HG03135 (cell line): ENCODE data around the gene OTUD3.
"Not testable (repeated sequence)": the region's sequence is repeated elsewhere in the genome, so short reads cannot be mapped to it uniquely, and the experiment has no call there.

Experiments used
- ATAC-seq: cut with Tn5 transposase; IDR thresholded peaks from one replicate; pipeline ENCODE4 v1.9.1; 2021; ENCODE audit warnings: mild to moderate bottlenecking, moderate library complexity; ENCODE audit not compliant: unreplicated experiment

The OTUD3 gene

DNA sequence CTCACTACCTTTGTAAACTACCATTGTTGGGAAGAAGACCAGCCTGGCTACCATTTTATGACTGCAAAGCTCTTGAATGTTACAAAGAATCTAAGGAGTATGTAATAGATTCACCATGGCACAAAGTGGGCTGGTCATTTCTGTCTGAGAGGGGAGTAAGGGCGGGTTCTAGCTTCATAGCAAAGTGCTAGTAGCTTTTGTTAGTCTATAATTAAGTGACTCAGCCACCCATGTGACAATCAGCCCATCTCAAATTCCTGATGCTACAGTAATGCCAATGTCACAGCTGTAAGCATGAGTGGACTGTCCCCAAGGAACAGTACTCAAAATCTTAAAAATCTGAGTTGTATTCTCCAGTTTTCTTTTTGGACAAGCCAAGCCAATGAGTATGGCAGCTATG lies 15.4 kb upstream of the OTUD3 start:
- no peak for ATAC-seq

DNA sequence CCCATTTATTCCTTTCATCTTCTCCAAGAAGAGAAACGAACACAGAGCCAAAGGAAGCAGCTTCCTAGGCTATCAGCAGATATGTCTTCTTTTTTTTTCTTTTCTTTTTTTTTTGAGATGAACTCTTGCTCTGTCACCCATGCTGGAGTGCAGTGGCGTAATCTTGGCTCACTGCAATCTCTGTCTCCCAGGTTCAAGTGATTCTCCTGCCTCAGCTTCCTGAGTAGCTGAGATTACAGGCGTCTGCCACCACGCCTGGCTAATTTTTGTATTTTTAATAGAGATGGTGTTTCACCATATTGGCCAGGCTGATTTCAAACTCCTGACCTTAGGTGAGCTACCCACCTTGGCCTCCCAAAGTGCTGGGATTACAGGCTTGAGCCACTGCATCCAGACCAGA lies 13.6 kb upstream of the OTUD3 start:
- not testable (repeated sequence) for ATAC-seq

DNA sequence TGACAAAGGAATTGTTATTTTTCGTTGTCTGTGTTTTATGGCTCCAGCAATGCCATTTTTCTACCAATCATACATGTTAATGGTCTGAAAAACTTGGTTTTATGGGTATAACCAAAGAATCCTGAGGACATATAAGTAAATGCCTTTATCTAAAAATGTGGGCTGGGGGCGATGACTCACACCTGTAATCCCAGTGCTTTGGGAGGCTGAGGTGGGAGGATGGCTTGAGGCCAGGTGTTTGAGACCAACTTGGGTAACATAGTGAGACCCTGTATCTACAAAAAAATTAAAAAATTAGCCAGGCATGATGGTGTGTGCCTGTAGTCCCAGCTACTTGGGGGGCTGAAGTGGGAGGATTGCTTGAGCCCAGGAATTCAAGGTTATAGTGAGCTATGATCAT lies 12.7 kb upstream of the OTUD3 start:
- not testable (repeated sequence) for ATAC-seq

DNA sequence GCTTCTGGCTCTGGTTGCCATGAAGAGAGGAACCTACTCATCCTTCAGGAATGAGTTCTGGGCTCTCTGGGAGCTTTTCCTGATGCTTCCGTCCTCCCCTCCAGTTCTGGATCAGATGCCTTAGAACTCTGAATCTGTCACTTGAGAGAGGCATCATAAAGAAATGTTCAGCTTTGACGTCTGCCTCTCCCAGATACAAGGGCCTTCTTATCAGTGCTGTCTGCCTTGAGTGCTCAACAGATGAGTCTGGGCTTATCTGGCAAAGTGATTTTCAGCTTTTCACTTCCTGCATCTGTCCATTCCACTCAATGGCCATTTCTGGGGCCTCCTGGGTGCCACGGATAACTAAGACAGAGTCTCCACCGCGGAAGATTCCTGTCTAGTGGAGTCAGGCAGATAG lies 12.3 kb upstream of the OTUD3 start:
- no peak for ATAC-seq

DNA sequence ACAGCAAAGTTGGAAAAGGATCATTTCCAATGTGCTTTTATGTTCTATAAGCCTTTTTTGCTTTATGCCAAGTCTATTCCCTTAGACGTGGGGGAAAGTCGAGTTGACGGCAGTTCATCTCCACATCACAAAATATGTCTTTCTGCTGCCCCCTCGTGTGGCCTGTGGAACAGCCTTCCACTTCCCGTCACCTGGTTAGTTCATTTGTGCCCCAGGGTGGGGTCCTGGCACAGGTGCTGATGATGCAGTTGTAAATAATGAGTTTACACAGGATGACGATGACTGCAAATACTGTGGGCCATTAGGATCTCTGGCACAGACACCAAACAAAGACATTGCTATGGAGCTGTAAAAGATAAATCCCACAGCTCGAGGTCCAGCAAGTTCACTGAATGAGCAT lies 10.0 kb upstream of the OTUD3 start:
- ATAC-seq = no peak

DNA sequence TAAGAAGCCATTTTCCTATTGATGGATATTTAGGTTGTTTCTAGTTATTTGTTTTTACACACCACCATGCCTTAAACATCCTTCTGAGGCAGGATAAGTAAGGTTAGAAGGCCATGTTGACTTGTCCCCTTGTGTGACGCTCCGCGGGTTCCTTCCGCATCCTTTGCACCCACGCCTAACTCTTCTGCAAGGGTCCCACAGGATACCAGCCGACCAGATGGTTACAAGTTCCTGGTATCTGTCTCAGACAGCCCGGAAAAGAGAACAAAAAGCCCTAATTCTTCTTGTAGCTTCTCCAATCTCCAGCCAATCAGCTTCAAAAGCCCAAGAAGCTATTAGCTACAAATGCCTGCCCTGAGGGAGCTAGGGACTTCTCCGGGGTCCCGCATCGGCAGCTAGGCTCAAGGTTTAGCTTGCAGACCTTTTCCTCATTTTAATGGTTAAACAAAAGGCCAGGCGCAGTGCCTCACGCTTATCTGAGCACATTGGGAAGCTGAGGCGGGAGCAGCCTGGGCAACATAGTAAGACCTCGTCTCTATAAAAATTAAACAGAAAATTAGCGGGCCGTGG lies 4.9 kb upstream of the OTUD3 start:
- no peak for ATAC-seq

DNA sequence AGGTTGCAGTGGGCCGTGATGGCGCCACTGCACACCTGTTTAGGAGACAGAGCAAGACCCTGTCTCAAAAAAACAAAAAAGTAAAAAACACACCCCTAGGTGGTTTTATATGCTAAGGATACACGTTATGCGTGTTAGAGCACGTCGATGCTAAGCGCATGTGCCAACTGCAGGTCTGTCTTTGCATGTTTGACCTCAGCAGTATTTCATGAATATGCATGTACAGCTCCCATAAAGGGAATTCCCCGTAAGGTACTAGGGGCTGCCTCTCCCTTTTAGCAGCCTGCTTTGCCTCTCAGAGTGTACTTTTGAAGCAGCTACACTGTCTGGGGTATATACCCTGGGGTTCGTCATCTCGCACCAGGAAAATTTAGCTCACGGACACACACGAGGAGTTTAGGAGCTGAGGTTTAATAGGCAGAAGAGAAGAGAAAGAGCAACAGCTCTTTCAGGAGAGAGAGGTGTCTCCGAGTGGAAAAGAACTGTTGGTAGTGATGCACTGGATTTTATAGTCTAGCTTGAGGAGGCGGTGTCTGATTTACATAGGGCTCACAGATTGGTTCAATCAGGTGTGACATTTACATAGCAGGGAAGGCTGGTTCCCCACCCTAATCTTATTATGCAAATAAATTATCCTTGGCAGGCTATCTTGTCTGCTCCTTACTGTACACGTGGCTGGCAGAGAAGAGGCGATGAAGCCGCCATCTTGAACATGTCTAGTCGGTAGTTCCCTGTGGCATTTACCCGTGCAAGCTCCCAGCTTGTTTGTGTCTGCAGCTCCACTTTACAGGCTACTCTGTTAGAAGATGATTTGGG lies 4.2 kb upstream of the OTUD3 start:
- ATAC-seq = no peak

DNA sequence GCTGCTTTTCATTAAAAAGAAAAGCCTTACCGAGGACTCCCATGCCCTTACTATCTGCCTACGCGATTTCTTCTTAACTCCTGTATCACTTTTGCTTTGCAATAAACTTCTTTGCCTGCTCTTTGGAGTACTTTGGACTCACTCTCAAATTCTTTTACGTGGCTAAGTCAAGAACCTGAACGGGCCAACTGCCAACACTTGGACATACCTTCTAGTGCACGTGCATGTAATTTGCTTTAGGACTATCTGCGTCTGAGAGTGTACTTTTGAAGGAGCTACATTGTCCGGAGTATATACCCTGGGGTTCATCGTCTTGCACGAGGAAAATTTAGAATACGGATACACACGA lies 3.6 kb upstream of the OTUD3 start:
- ATAC-seq = no peak

DNA sequence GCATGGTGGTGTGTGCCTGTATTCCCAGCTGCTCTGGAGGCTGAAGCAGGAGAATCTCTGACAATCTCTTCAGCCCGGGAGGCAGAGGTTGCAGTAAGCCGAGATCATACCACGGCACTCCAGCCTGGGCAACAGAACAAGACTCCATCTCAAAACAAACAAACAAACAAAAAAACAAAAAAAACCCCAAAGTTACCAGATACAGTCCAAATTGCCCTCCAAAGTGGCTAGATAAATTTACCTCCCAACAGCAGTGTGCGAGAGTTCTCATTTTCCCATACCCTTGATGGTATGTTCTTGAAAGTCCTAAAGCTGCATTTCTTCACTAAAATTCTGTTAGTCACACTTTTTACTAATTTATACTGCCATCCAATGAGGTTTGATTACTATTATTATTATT lies 3.0 kb upstream of the OTUD3 start:
- ATAC-seq = no peak

DNA sequence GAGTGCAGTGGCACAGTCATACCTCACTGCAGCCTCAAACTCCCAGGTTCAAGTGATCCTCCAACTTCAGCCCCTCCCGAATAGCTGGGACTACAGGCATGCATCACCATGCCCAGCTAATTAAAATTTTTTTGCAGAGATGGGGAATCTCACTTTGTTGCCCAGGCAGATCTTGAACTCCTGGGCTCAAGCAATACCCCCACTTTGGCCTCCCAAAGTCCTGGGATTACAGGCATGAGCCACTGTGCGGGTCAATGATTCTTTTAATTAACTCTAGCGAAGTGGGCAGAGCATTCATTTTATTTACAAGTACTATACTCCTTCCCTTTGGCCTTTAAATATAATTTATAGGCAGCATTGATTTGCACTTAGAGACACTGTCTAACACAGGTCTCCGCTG lies 2.5 kb upstream of the OTUD3 start:
- no peak for ATAC-seq

DNA sequence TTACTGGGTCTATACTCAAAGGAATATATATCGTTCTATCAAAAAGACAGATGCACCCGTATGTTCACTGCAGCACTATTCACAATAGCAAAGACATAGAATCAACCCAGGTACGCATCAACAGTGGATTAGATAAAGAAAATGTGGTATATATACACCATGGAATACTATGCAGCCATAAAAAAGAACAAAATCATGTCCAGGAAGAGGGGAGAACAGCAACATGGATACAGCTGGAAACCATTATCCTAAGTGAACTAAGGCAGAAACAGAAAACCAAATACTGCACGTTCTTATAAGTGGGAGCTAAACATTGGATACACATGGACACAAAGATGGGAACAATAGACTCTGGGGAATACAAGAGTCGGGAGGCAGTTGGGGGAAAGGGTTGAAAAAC lies 1.4 kb upstream of the OTUD3 start:
- ATAC-seq = not testable (repeated sequence)

DNA sequence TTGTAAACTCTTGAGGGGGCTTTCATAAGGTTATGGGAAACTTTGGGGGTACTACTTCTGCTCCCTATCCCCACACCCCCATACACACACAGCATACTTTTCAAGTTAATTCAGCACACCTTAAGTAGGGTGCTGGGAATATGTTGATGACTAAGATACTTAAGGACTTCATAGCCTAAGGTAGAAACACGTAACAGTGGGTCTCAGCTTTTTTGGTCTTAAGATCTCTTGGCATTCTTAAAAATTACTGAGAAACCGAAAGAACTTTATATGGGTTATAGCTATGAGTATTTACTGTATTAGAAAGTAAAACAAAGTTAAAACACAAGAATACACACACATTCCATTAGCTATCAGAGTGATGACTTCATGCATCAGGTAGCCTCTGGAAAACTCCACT lies 2.1 kb downstream of the OTUD3 start:
- ATAC-seq = no peak

DNA sequence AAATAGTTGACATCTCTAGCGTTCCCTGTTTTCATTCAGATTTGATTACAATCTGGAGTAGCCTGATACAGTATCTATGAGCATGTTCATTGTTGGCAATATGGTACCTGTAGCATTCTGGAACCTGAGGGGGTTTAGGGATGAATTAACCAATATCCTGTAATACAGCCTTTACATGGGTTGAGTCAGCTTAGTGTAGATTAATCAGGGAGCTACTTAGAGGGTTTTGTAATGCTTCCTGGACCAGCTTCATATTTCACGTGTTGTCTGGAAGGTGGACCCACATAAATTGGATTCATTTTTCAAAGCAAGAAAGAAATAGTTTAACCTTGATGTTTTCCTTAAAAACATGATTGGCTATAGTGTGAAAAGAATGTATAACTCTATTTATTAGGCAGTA lies 3.6 kb downstream of the OTUD3 start:
- ATAC-seq = no peak

DNA sequence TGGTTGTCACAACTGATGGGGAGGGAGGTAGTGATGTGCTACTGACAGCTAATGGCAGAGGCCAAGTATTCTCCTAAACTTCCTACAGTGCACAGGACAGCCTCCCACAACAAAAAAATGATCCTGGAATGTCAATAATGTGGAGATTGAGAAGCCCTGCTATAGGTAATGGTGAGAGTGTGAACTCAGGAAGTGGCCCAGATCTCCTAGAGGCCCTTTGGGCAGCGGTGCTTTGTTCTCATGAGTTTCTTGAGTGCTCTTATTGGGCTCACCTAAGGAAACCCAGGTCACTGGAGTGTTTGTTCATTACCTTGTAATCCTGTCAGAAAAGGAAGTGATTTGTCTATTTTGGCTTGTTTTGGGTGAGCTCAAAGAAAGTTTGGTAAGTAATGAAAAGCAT lies 5.9 kb downstream of the OTUD3 start:
- ATAC-seq = no peak

DNA sequence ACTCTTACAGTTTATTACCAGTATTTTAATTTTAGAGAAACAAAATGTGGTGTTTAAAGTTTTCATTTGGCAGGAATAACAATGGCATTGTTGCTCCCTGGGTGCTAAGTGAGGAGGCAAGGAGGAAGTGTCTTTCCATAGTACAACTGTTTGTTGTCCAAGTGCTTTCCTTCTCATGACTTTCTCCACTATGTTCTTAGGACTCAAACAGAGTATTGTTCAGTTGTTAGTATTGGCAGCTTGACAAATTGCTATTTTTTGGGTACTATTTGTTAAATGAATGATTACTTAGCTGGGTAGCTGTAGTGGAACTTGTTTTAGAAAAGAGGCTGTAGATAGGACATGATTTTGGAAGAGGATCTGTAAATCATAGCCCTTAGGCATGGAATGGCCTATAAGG lies 7.5 kb downstream of the OTUD3 start:
- no peak for ATAC-seq

DNA sequence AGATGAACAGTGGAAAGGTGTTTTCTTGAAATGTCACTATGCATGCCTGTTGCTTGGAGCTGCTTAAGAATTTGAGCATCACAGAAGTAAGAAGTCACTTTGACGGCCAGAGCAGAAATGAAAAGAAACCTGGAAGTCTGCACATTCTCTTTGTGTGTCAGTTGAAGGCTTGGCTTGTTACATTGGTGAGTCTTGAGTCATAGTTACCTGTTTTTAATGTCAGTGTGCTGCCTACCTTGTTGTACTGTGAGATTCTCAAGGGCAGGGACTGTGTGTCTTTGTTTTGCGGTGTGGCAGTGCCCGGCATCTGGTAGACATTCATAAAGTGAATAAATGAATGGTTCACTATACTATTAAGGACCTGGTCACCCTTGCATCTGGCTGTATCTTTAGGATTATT lies 9.9 kb downstream of the OTUD3 start:
- no peak for ATAC-seq

DNA sequence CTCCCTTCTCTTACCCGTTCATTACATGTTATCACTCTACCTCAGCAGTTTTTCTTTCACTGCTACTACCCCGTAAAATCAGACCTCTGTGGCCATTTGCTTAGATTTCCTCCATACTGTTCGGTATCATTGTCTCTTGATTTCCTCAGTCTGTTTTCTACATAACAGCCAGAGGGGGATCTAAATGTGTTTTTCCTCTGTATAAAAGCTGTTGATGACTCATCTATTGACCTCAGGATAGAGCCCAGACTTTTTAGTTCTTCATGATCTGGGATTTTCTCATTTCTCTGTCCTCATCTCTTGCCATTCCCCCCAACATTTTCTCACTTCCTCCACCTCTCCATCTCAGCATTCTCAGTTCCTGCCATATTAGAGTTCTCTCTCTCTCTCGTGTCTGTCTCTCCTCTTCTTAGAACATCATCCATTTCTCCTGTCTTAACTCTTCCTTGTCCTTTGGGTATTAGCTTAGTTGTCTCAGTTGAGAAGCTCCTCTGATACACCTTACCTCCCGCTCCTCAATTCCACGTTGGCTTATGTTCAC lies 10.5 kb downstream of the OTUD3 start:
- no peak for ATAC-seq

DNA sequence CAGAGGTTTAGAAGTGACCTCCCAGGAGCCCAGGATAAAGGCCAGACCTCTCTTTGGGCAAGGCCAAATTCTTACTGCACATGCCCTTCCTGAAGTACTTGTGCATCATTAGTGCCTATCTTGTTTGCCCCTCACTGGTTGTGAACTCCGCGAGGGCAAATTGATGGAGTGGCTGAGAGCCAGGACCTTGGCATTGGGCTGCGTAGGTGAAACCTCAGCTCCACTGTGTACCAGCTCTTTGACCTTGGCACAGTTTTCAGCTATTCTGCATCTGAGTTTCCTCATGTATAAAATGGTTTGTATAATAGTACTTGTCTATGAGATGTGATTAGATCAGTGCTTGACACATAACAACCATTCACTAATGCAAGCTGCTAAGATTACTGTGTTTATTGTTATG lies 11.5 kb downstream of the OTUD3 start:
- no peak for ATAC-seq

DNA sequence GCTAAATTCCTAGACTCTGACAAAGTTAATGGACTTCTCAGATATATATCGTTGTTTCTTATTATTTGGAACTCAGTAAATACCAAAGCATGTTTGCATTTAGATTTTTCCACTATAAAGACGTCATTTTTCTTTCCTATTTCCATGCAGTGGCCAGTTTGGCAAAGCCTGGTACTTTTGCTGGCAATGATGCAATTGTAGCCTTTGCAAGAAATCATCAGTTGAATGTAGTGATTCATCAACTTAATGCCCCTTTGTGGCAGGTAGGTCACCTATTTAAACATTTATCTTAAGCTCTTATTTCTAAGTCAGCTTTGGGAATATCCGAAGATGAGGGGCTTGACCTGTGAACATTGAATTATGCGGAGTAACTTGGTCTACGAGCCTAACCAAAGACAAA lies 12.0 kb downstream of the OTUD3 start:
- no peak for ATAC-seq

DNA sequence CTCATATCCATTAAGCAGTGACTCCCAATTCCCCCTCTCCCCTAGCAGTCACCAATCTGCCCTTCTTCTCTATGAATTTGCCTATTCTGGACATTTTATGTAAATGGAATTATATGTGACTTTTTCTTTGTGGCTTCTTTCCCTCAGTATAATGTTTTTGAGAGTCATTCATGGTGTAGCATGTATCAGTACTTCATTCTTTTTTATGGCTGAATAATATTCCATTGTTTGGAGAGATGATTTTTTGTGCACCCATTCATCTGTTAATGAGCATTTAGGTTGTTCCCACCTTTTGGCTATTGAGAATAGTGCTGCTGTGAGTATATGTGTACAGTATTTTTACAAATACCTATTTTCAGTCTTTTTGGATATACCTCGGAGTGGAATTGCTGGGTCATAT lies 19.5 kb downstream of the OTUD3 start:
- no peak for ATAC-seq

DNA sequence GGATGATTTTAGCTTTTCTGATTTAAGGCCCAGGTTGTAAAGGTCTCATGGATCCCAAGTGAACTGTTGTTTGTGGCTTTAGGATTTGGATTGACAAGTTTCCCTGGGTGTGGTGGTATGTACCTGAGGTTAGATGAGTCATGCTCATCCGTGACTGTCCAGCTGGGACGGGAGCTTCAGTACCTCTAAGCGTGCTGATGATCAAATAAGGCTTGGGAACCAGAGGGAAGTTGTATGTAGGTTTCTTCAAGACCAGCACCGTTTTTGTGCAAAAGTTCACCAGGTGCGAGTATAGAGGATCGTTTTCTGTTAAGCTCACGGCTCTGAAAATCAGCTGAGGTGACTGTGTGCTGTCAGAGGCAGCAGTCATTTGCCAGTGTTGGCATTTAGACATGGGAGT lies 21.4 kb downstream of the OTUD3 start:
- ATAC-seq = no peak

DNA sequence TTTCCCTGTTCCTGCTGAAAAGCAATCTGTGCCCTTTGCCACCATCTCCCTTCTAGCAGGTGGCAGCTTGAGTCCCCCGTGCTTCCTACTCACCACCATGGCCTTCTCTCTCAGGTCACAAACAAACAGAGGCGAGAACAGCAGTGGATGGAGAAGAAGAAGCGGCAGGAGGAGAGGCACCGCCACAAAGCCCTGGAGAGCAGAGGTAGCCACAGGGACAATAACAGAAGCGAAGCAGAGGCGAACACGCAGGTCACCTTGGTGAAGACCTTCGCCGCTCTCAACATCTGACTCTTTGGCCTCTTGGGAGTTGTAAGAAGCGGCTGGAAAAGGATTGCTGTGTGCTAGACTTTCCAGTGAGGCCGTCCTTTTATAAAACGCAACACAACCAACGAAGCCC lies 25.3 kb downstream of the OTUD3 start:
- no peak for ATAC-seq

DNA sequence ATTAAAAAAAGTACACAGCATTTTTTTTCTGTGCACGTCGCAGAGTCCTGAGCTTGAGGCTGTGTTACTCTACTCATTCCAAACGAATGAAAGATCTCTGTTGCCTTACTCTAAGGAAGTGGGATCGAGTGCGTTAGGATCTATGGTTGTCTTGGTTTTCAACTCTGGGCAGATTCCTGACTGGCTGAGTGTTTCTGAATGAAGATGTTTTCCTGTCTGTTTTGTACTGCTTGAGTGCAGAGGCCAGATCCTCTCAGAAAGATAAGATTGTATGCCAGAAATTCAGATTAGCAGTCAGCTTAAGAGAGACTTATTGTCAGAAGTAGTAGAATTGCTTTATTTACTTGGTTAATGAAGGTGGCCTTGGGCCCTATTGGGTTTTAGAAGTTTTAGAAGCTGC lies 27.2 kb downstream of the OTUD3 start:
- ATAC-seq = no peak
